Hematopoietic multipotent progenitor cell treated with erythropoietin and hydrocortisone succinate and interleukin-3 and kit ligand, for 6 days (in vitro differentiated cells): Measurements from ENCODE around the gene DNAH5.
"Not testable (repeated sequence)": the region's sequence is repeated elsewhere in the genome, so short reads cannot be mapped to it uniquely, and the experiment has no call there.

Source experiments
- DNase-seq: peaks from one replicate; pipeline ENCODE4 v3.0.0-alpha.2; 2015

Gene DNAH5

GRCh38 chr5:13944560-13945199 is at the start of gene DNAH5:
TSS of gene DNAH5 (minus strand) at chr5:13944688. CDS start at chr5:13944438, 250 bp downstream.
- DNase-seq: no peak

GRCh38 chr5:13993926-13994325 is 49.4 kb upstream of the DNAH5 start:
- DNase-seq: no peak

GRCh38 chr5:13992795-13993194 is 48.3 kb upstream of the DNAH5 start:
- no peak for DNase-seq

GRCh38 chr5:13991365-13991764 is 46.9 kb upstream of the DNAH5 start:
- DNase-seq: no peak

GRCh38 chr5:13990896-13991295 is 46.4 kb upstream of the DNAH5 start:
- DNase-seq: no peak

GRCh38 chr5:13989832-13990231 is 45.3 kb upstream of the DNAH5 start:
- DNase-seq: no peak

- DNase-seq: peak; percentile 79
Observed at GRCh38 chr5:13987843-13988464, 43.5 kb upstream of the DNAH5 start.

GRCh38 chr5:13985731-13986418 is 41.4 kb upstream of the DNAH5 start:
- DNase-seq: no peak

GRCh38 chr5:13984888-13985287 is 40.4 kb upstream of the DNAH5 start:
- DNase-seq: not testable (repeated sequence)

- DNase-seq: peak; percentile 54
Observed at GRCh38 chr5:13976867-13977830, 32.7 kb upstream of the DNAH5 start.

- no peak for DNase-seq
Observed at GRCh38 chr5:13976223-13976622, 31.7 kb upstream of the DNAH5 start.

GRCh38 chr5:13975246-13975645 is 30.8 kb upstream of the DNAH5 start:
- DNase-seq: no peak

- no peak for DNase-seq
Observed at GRCh38 chr5:13973724-13974123, 29.2 kb upstream of the DNAH5 start.

GRCh38 chr5:13972029-13972428 is 27.5 kb upstream of the DNAH5 start:
- no peak for DNase-seq

- peak; percentile 65 for DNase-seq
Observed at GRCh38 chr5:13957032-13957645, 12.7 kb upstream of the DNAH5 start.

- DNase-seq: no peak
Observed at GRCh38 chr5:13956471-13956870, 12.0 kb upstream of the DNAH5 start.

GRCh38 chr5:13955896-13956295 is 11.4 kb upstream of the DNAH5 start:
- DNase-seq: no peak

- no peak for DNase-seq
Observed at GRCh38 chr5:13946111-13946510, 1.6 kb upstream of the DNAH5 start.

GRCh38 chr5:13945271-13945670 is 783 bp upstream of the DNAH5 start:
- DNase-seq: no peak

- DNase-seq: no peak
Observed at GRCh38 chr5:13943676-13944075, 812 bp downstream of the DNAH5 start.

- no peak for DNase-seq
Observed at GRCh38 chr5:13941468-13941867, 3.0 kb downstream of the DNAH5 start.

- no peak for DNase-seq
Observed at GRCh38 chr5:13939638-13940037, 4.8 kb downstream of the DNAH5 start.

GRCh38 chr5:13934921-13935320 is 9.6 kb downstream of the DNAH5 start:
- no peak for DNase-seq
